ENCODE data around the gene MEGF6. TPM values are rescaled to one million over a fixed set of nuclear protein-coding genes. Genes with fewer than 3 reads are reported as not detected.

MEGF6 gene
- total and polyA plus RNA-seq, 2 donors (not counting 1 experiment from before 2014, with no cell fraction given), result 43.2 to 77.3 TPM

DNA sequence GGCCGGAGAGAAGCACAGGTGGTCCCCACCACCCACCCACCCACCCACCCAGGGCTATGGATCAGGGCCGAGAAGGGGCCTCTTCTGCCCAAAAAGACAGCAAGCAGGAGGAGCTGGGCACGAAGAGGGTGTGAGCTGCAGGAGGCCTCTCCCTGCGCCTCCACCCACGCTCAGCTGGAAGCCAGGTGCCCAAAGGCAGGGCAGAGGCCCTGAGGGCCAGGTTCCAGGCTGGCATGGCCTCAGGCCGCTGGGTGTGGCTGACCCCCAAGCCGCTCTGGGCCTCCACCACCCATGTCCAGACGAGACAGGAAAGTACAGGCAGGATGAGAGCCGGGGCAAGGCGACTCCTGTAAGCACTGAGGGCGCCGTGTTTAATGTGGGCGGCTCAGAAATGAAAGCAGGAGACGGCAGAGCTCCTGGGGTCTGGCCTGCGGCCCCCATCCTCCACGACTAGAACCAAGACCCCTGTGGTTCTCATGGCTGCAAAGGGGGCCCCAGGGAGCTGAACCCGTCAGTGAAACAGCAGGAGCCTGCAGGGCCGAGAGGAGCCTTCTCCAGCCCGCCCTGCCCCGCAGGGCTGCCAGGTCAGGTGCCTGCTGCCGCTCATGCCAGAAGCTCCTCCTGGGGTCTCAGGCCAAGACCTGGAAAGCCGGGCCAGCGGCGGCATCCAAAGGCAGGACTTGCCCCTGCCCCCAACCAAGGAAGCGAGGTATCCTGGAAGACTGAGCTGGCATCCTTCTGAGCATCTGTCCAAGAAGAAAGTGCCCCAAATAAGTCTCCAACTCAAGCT lies 56.0 kb downstream of the MEGF6 start:
- H3K4me2 ChIP-seq (replicated peaks; ENCODE audit: low read depth, low read length, poor library complexity, severe bottlenecking), result no peak overlapping the region
- ChIA-PET CTCF (no interaction called here), POLR2A (no interaction called here)

DNA sequence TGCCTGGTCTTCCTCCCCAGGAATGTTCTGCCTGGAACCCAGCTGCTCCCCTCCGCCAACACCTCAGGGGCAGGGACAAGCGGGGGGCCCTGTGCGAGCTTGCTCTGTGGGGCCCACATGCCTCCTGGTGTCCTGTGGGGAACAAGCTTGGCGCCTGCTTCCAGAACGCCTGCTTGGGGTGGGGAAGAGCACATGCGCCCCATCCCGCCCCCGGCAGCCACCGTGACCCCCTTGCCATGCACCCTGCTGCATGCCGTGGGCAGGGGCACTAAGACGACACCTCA lies 57.4 kb downstream of the MEGF6 start:
- H3K4me1 ChIP-seq (ENCODE audit: control insufficient read depth in 2 of 2, insufficient read depth in 2 of 2, low read length in 2 of 2), result no peaks in the 10 kb centered on the region
- WGBS (ENCODE audit: insufficient coverage), result 91% methylated on average over 11 of the region's 11 CpGs
- H3K27ac ChIP-seq (ENCODE audit: low read length in 2 of 2), result no peak overlapping the region
- POLR2A ChIA-PET, result no interaction called here
- no peak overlapping the region for H2AFZ ChIP-seq (ENCODE audit: insufficient read depth, low read depth, low read length, poor library complexity, severe bottlenecking)
- CTCF ChIA-PET, result interaction anchor here (1.0 kb wide), 1 partner anchor 65 kb away, joined by 3 read pairs; no protein-coding TSS in a partner anchor
- H4K20me1 ChIP-seq (ENCODE audit: control insufficient read depth, insufficient read depth, low read length, poor library complexity, severe bottlenecking), result no peaks in the 10 kb centered on the region
- ATAC-seq (ENCODE audit: low read depth), result no peak
- DNase-seq, result no peak
- peaks cover 0 to 14% (median 0%) of the 10 kb centered on the region in 3 donors for H3K9me3 ChIP-seq (ENCODE audit: control extremely low read depth in 1 of 3, control insufficient read depth in 2 of 3, insufficient read depth in 1 of 3, low read length in 2 of 3)
- H3K9ac ChIP-seq (ENCODE audit: low read length), result no peak overlapping the region
- no peak overlapping the region for H3K4me2 ChIP-seq (replicated peaks; ENCODE audit: low read depth, low read length, poor library complexity, severe bottlenecking)
- no peak for TF ChIP-seq EZH2 (IDR thresholded peaks at IDR 0.05; ENCODE audit: borderline replicate concordance, insufficient read depth, low read depth, low read length, poor library complexity, severe bottlenecking)
- TF ChIP-seq, protein P1, sequence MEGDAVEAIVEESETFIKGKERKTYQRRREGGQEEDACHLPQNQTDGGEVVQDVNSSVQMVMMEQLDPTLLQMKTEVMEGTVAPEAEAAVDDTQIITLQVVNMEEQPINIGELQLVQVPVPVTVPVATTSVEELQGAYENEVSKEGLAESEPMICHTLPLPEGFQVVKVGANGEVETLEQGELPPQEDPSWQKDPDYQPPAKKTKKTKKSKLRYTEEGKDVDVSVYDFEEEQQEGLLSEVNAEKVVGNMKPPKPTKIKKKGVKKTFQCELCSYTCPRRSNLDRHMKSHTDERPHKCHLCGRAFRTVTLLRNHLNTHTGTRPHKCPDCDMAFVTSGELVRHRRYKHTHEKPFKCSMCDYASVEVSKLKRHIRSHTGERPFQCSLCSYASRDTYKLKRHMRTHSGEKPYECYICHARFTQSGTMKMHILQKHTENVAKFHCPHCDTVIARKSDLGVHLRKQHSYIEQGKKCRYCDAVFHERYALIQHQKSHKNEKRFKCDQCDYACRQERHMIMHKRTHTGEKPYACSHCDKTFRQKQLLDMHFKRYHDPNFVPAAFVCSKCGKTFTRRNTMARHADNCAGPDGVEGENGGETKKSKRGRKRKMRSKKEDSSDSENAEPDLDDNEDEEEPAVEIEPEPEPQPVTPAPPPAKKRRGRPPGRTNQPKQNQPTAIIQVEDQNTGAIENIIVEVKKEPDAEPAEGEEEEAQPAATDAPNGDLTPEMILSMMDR (IDR thresholded peaks at IDR 0.05), result no peak
- H3K27me3 ChIP-seq (replicated peaks in 1 of 4; ENCODE audit: control extremely low read depth in 1 of 4, control insufficient read depth in 3 of 4, insufficient read depth in 4 of 4, low read length in 3 of 4), result no peaks in the 10 kb centered on the region
- H3K79me2 ChIP-seq (ENCODE audit: control insufficient read depth, insufficient read depth, low read length), result no peaks in the 10 kb centered on the region
- intact Hi-C loops (cut with micrococcal nuclease), result no loop called here
- H3K4me1 Mint-ChIP-seq, result no peaks in the 10 kb centered on the region
- no peak overlapping the region for H3K4me3 ChIP-seq (ENCODE audit: control extremely low read depth in 1 of 5, extremely low read depth in 1 of 5, insufficient read depth in 1 of 5, low read depth in 2 of 5, low read length in 4 of 5)
- no peaks in the 10 kb centered on the region for H3K27me3 Mint-ChIP-seq
- H3K36me3 ChIP-seq (replicated peaks in 1 of 2; ENCODE audit: control extremely low read depth in 1 of 2, control insufficient read depth in 1 of 2, extremely low read depth in 1 of 2, insufficient read depth in 2 of 2, low read length in 1 of 2), result no peaks in the 10 kb centered on the region
- no peak overlapping the region for H3K4me3 Mint-ChIP-seq
- H3K27ac Mint-ChIP-seq, result no peak overlapping the region
- H3K9me3 Mint-ChIP-seq (ENCODE audit: insufficient read depth), result no peaks in the 10 kb centered on the region

More for the DNA sequence above, 56.0 kb downstream of the MEGF6 start:
- H2AFZ ChIP-seq (ENCODE audit: insufficient read depth, low read depth, low read length, poor library complexity, severe bottlenecking), result no peak overlapping the region
- Mint-ChIP-seq H3K27me3 (no peaks in the 10 kb centered on the region), H3K4me3 (no peak overlapping the region), H3K9me3 (ENCODE audit: insufficient read depth) (no peaks in the 10 kb centered on the region), H3K27ac (no peak overlapping the region), H3K4me1 (no peaks in the 10 kb centered on the region)
- DNase-seq (no peak), ATAC-seq (ENCODE audit: low read depth) (no peak)
- H3K79me2 ChIP-seq (ENCODE audit: control insufficient read depth, insufficient read depth, low read length), result no peaks in the 10 kb centered on the region
- TF ChIP-seq EZH2 (IDR thresholded peaks at IDR 0.05; ENCODE audit: borderline replicate concordance, insufficient read depth, low read depth, low read length, poor library complexity, severe bottlenecking), result no peak
- TF ChIP-seq, protein P1 (IDR thresholded peaks at IDR 0.05), result no peak
- no peaks in the 10 kb centered on the region for H3K27me3 ChIP-seq (replicated peaks in 1 of 4; ENCODE audit: control extremely low read depth in 1 of 4, control insufficient read depth in 3 of 4, insufficient read depth in 4 of 4, low read length in 3 of 4)
- no peaks in the 10 kb centered on the region for H4K20me1 ChIP-seq (ENCODE audit: control insufficient read depth, insufficient read depth, low read length, poor library complexity, severe bottlenecking)
- no peak overlapping the region for H3K27ac ChIP-seq (ENCODE audit: low read length in 2 of 2)
- H3K4me1 ChIP-seq (ENCODE audit: control insufficient read depth in 2 of 2, insufficient read depth in 2 of 2, low read length in 2 of 2), result no peaks in the 10 kb centered on the region
- 89% methylated on average over 23 of the region's 25 CpGs for WGBS (ENCODE audit: insufficient coverage)
- H3K9me3 ChIP-seq (ENCODE audit: control extremely low read depth in 1 of 3, control insufficient read depth in 2 of 3, insufficient read depth in 1 of 3, low read length in 2 of 3), result peaks cover 0 to 14% (median 0%) of the 10 kb centered on the region in 3 donors
- H3K36me3 ChIP-seq (replicated peaks in 1 of 2; ENCODE audit: control extremely low read depth in 1 of 2, control insufficient read depth in 1 of 2, extremely low read depth in 1 of 2, insufficient read depth in 2 of 2, low read length in 1 of 2), result no peaks in the 10 kb centered on the region
- no peak overlapping the region for H3K9ac ChIP-seq (ENCODE audit: low read length)
- intact Hi-C loops (cut with micrococcal nuclease), result no loop called here
- no peak overlapping the region for H3K4me3 ChIP-seq (ENCODE audit: control extremely low read depth in 1 of 5, extremely low read depth in 1 of 5, insufficient read depth in 1 of 5, low read depth in 2 of 5, low read length in 4 of 5)
